ENCODE results near the gene GPS2.

GRCh38 chr17:7317161-7317803 lies 2.1 kb upstream of the GPS2 start:
- TF ChIP-seq, protein P1, sequence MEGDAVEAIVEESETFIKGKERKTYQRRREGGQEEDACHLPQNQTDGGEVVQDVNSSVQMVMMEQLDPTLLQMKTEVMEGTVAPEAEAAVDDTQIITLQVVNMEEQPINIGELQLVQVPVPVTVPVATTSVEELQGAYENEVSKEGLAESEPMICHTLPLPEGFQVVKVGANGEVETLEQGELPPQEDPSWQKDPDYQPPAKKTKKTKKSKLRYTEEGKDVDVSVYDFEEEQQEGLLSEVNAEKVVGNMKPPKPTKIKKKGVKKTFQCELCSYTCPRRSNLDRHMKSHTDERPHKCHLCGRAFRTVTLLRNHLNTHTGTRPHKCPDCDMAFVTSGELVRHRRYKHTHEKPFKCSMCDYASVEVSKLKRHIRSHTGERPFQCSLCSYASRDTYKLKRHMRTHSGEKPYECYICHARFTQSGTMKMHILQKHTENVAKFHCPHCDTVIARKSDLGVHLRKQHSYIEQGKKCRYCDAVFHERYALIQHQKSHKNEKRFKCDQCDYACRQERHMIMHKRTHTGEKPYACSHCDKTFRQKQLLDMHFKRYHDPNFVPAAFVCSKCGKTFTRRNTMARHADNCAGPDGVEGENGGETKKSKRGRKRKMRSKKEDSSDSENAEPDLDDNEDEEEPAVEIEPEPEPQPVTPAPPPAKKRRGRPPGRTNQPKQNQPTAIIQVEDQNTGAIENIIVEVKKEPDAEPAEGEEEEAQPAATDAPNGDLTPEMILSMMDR (IDR thresholded peaks at IDR 0.05): no peak
- TF ChIP-seq POLR2A (IDR thresholded peaks at IDR 0.05): no peak
